Liver (tissue), 9 donors: Measurements from ENCODE around the gene TRDN. TPM values are rescaled to one million over a fixed set of nuclear protein-coding genes. Genes with fewer than 3 reads are reported as not detected.

Experiments used
- DNase-seq: peaks from one replicate; pipeline ENCODE4 v3.0.0-alpha.2; 2017; ENCODE audit warnings: low spot score
- H3K27ac ChIP-seq, 2 donors: one replicate each; pipeline ENCODE4 v1.7.0; 2013; ENCODE audit warnings: inconsistent platforms in 2 of 2, low read length in 2 of 2, control low read depth in 1 of 2, low read depth in 1 of 2, mild to moderate bottlenecking in 1 of 2
- H3K27me3 ChIP-seq, 4 donors: one replicate each; pipeline versions ENCODE4 v1.6.1 to v1.7.0; 2013; ENCODE audit warnings: low read length in 3 of 4, inconsistent platforms in 1 of 4, mild to moderate bottlenecking in 1 of 4, moderate library complexity in 1 of 4; ENCODE audit not compliant: control insufficient read depth in 4 of 4, insufficient read depth in 4 of 4
- H3K36me3 ChIP-seq, 4 donors: one replicate each; pipeline versions ENCODE4 v1.6.1 to v1.7.0; 2013; ENCODE audit warnings: low read length in 3 of 4, mild to moderate bottlenecking in 3 of 4, low read depth in 1 of 4, moderate library complexity in 1 of 4; ENCODE audit not compliant: control insufficient read depth in 4 of 4, insufficient read depth in 3 of 4
- H3K4me1 ChIP-seq, 4 donors: one replicate each; pipeline versions ENCODE4 v1.6.1 to v1.7.0; 2013; ENCODE audit warnings: low read length in 3 of 4, mild to moderate bottlenecking in 3 of 4, moderate library complexity in 1 of 4; ENCODE audit not compliant: control insufficient read depth in 4 of 4, insufficient read depth in 4 of 4
- H3K4me3 ChIP-seq, 3 donors: one replicate each; pipeline versions ENCODE4 v1.6.1 to v1.7.0; 2013; ENCODE audit warnings: low read length in 3 of 3, control low read depth in 1 of 3, low read depth in 1 of 3, mild to moderate bottlenecking in 1 of 3
- H3K9ac ChIP-seq, 2 donors: one replicate each; pipeline ENCODE4 v1.7.0; 2013; ENCODE audit warnings: low read length in 2 of 2, mild to moderate bottlenecking in 2 of 2, moderate library complexity in 2 of 2, control low read depth in 1 of 2, low read depth in 1 of 2
- H3K9me3 ChIP-seq, 4 donors: one replicate each; pipeline versions ENCODE4 v1.6.1 to v1.7.0; 2013; ENCODE audit warnings: low read length in 3 of 4; ENCODE audit not compliant: control insufficient read depth in 4 of 4
- EGR1 ChIP-seq, 2 donors: IDR thresholded peaks; 2 replicates each; pipeline ENCODE4 v1.6.1; 2016 to 2018; ENCODE audit warnings: antibody characterized with exemption in 2 of 2, low read depth in 2 of 2
- FOXA1 ChIP-seq: IDR thresholded peaks from 2 replicates; pipeline ENCODE4 v1.6.1; 2016; ENCODE audit warnings: antibody characterized with exemption
- HNF4A ChIP-seq, 2 donors: conservative IDR thresholded peaks; 2 replicates each; pipeline ENCODE4 v1.6.1; 2016; ENCODE audit warnings: antibody characterized with exemption in 2 of 2, mild to moderate bottlenecking in 2 of 2
- HNF4G ChIP-seq: IDR thresholded peaks from 2 replicates; pipeline ENCODE4 v1.6.1; 2016; ENCODE audit warnings: antibody characterized with exemption
- MAX ChIP-seq: IDR thresholded peaks from 2 replicates; pipeline ENCODE4 v1.6.1; 2016; ENCODE audit warnings: antibody characterized with exemption
- NR2F2 ChIP-seq: IDR thresholded peaks from 2 replicates; pipeline ENCODE4 v1.6.1; 2016; ENCODE audit warnings: antibody characterized with exemption
- RAD21 ChIP-seq, 2 donors: IDR thresholded peaks; 2 replicates each; pipeline ENCODE4 v1.6.1; 2016; ENCODE audit warnings: antibody characterized with exemption in 2 of 2, mild to moderate bottlenecking in 2 of 2
- REST ChIP-seq: IDR thresholded peaks from 2 replicates; pipeline ENCODE4 v1.6.1; 2016; ENCODE audit warnings: antibody characterized with exemption, mild to moderate bottlenecking
- RXRA ChIP-seq, 2 donors: IDR thresholded peaks; 2 replicates each; pipeline ENCODE4 v1.6.1; 2017 to 2018; ENCODE audit warnings: antibody characterized with exemption in 2 of 2, mild to moderate bottlenecking in 1 of 2
- TAF1 ChIP-seq: conservative IDR thresholded peaks from 2 replicates; pipeline ENCODE4 v1.6.1; 2016; ENCODE audit warnings: antibody characterized with exemption, mild to moderate bottlenecking
- YY1 ChIP-seq: IDR thresholded peaks from 2 replicates; pipeline ENCODE4 v1.6.1; 2016; ENCODE audit warnings: antibody characterized with exemption, mild to moderate bottlenecking
- ZBTB33 ChIP-seq: IDR thresholded peaks from 2 replicates; pipeline ENCODE4 v1.6.1; 2016; ENCODE audit warnings: antibody characterized with exemption
- WGBS: extraction: QIAGEN DNeasy Blood & Tissue Kit; methylation state at CpG from one replicate; pipeline ENCODE4 v1.1.7; 2013; 5-methylcytosine and 5-hydroxymethylcytosine counted together
- polyA plus RNA-seq, 2 donors: library from polyadenylated mRNA; stranded (reverse) in 1 of 2; unstranded in 1 of 2; fragments of 200-250 nt in 1 of 2; fragments of >200 nt in 1 of 2; fragmentation: Nextera tagmentation in 1 of 2; extraction: Ambion mirVana in 1 of 2; gene quantifications; one replicate each; pipeline versions ENCODE4 v1.2.1 to v1.2.3, GENCODE V29; 2013 to 2015
- total RNA-seq, 2 donors: library from RNA; depleted of rRNA; stranded (reverse); fragments of >200 nt; gene quantifications; one replicate each; pipeline ENCODE4 v1.2.3, GENCODE V29; 2014
- TF ChIP-seq, protein P1 (sequence below): IDR thresholded peaks from 2 replicates; pipeline ENCODE4 v1.6.1; 2016; ENCODE audit warnings: antibody characterized with exemption
- donor health status: healthy.
- donor health status: healthy.
- donor health status: healthy.
- donor health status: healthy.
- donor health status: healthy.

The TRDN gene
- total and polyA plus RNA-seq, 4 donors: 0.08 to 0.79 TPM; not detected in 2

DNA sequence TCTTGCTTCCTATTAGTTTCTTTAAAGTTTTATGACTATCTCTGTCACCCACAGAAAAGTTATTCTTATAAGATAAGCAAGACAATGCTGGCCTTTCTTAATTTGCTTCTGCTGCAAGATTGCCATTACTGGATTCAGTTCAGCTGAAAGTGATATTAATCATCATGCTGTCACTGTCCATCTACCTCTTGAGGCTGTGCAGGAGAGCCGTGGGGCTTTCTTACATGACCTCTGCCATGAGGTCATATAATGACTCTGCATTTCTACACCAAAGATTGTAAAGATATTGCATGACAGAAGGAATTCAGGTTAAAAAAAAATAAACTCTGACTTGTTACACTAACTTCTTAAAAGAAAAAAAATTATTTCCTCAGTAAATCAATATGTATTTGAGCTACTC is 106.9 kb downstream of the TRDN start:
- no peak overlapping the region for H3K4me3 ChIP-seq
- 28% methylated on average over 1 of the region's 1 CpG for WGBS

GRCh38 chr6:123529058-123529457 is 107.7 kb downstream of the TRDN start:
- no peak for DNase-seq
- TF ChIP-seq MAX (no peak), EGR1 (IDR thresholded peaks at IDR 0.05; ENCODE audit: low read depth in 2 of 2) (no peak), FOXA1 (no peak), REST (no peak)
- Histone ChIP-seq H3K27ac (no peak overlapping the region), H3K9me3 (no peaks in the 10 kb centered on the region), H3K4me3 (no peak overlapping the region), H3K36me3 (no peaks in the 10 kb centered on the region), H3K9ac (no peak overlapping the region), H3K27me3 (no peaks in the 10 kb centered on the region), H3K4me1 (no peaks in the 10 kb centered on the region)
- 89% methylated on average over 4 of the region's 4 CpGs for WGBS

More for the DNA sequence above, 106.9 kb downstream of the TRDN start:
- TF ChIP-seq, protein P1, sequence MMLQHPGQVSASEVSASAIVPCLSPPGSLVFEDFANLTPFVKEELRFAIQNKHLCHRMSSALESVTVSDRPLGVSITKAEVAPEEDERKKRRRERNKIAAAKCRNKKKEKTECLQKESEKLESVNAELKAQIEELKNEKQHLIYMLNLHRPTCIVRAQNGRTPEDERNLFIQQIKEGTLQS: no peak
- H3K9me3 ChIP-seq: no peaks in the 10 kb centered on the region
- no peak overlapping the region for H3K27ac ChIP-seq
- no peaks in the 10 kb centered on the region for H3K27me3 ChIP-seq
- H3K9ac ChIP-seq: no peak overlapping the region
- no peaks in the 10 kb centered on the region for H3K4me1 ChIP-seq
- no peak for DNase-seq
- no peaks in the 10 kb centered on the region for H3K36me3 ChIP-seq

GRCh38 chr6:123527406-123527805 is 109.3 kb downstream of the TRDN start:
- H3K4me3 ChIP-seq: no peak overlapping the region
- DNase-seq: no peak
- no peak overlapping the region for H3K9ac ChIP-seq
- no peak overlapping the region for H3K27ac ChIP-seq
- WGBS: 86% methylated on average over 3 of the region's 3 CpGs
- H3K9me3 ChIP-seq: no peaks in the 10 kb centered on the region
- H3K4me1 ChIP-seq: no peaks in the 10 kb centered on the region
- H3K27me3 ChIP-seq: no peaks in the 10 kb centered on the region
- TF ChIP-seq MAX (no peak), RXRA (IDR thresholded peaks at IDR 0.05) (no peak), HNF4G (no peak), NR2F2 (no peak), YY1 (no peak), TAF1 (no peak), HNF4A (conservative IDR thresholded peaks at IDR 0.05) (no peak), RAD21 (IDR thresholded peaks at IDR 0.05) (no peak), ZBTB33 (no peak)
- no peaks in the 10 kb centered on the region for H3K36me3 ChIP-seq
